ENCODE measurements around the gene PAX1.

PAX1 gene

GRCh38 chr20:21703717-21704407, 1.6 kb upstream of the PAX1 start:
- no peak for DNase-seq

- DNase-seq = no peak
Observed at GRCh38 chr20:21704408-21705385, 767 bp upstream of the PAX1 start.

GRCh38 chr20:21706261-21707195, 1.1 kb downstream of the PAX1 start:
- no peak for DNase-seq

GRCh38 chr20:21707267-21707666, 1.8 kb downstream of the PAX1 start:
- no peak for DNase-seq

- no peak for DNase-seq
Observed at GRCh38 chr20:21707999-21708737, 2.7 kb downstream of the PAX1 start.

GRCh38 chr20:21708738-21709534, 3.5 kb downstream of the PAX1 start:
- DNase-seq = no peak

GRCh38 chr20:21709535-21709904, 4.1 kb downstream of the PAX1 start:
- DNase-seq = no peak

GRCh38 chr20:21710341-21710740, 4.9 kb downstream of the PAX1 start:
- DNase-seq = no peak

GRCh38 chr20:21710863-21711431, 5.5 kb downstream of the PAX1 start:
- DNase-seq = no peak

- DNase-seq = no peak
Observed at GRCh38 chr20:21712443-21713059, 7.1 kb downstream of the PAX1 start.

GRCh38 chr20:21713470-21713869, 8.0 kb downstream of the PAX1 start:
- no peak for DNase-seq

- no peak for DNase-seq
Observed at GRCh38 chr20:21713901-21714296, 8.4 kb downstream of the PAX1 start.

GRCh38 chr20:21714297-21715192, 9.1 kb downstream of the PAX1 start:
- no peak for DNase-seq

- no peak for DNase-seq
Observed at GRCh38 chr20:21715193-21715881, 9.9 kb downstream of the PAX1 start.

- DNase-seq = no peak
Observed at GRCh38 chr20:21719592-21720214, 14.2 kb downstream of the PAX1 start.

- DNase-seq = no peak
Observed at GRCh38 chr20:21725892-21726291, 20.4 kb downstream of the PAX1 start.

GRCh38 chr20:21729316-21729715, 23.9 kb downstream of the PAX1 start:
- no peak for DNase-seq

GRCh38 chr20:21739161-21739560, 33.7 kb downstream of the PAX1 start:
- no peak for DNase-seq

Data from activated gamma-delta T cell (primary cell).